ENCODE measurements around the gene DOCK2.

GRCh38 chr5:170126061-170126460 lies 489.0 kb downstream of the DOCK2 start:
- TF ChIP-seq CTCF (conservative IDR thresholded peaks at IDR 0.05) (no peak), ZFX (IDR thresholded peaks at IDR 0.05) (no peak)
